Brain microvascular endothelial cell (primary cell): Measurements from ENCODE around the gene RSPH1.

ENCODE experiments used
- DNase-seq: peaks from one replicate; pipeline ENCODE4 v3.0.0-alpha.2; 2020
- H3K27ac ChIP-seq: fragments of 250-450 bp; sonication (Bioruptor Pico); 2 replicates; pipeline ENCODE4 v1.5.1; 2020; ENCODE audit warnings: mild to moderate bottlenecking, moderate library complexity
- H3K27me3 ChIP-seq: fragments of 250-450 bp; sonication (Bioruptor Pico); replicated peaks from 2 replicates; pipeline ENCODE4 v1.5.1; 2020; ENCODE audit warnings: mild to moderate bottlenecking
- H3K36me3 ChIP-seq: fragments of 250-450 bp; sonication (Bioruptor Pico); replicated peaks from 2 replicates; pipeline ENCODE4 v1.5.1; 2020; ENCODE audit warnings: mild to moderate bottlenecking
- H3K4me3 ChIP-seq: 2 replicates; pipeline ENCODE4 v1.5.1; 2011; ENCODE audit warnings: low read depth, mild to moderate bottlenecking, control low read depth, low read length, moderate library complexity
- in situ Hi-C: cut with HindIII; loops from 2 replicates; pipeline ENCODE4 v1.10.0; 2017; ENCODE audit warnings: low sequenced_read_pairs, low pct_ligation_motif_present
- TF ChIP-seq, protein P1 (sequence below): IDR thresholded peaks from 2 replicates; pipeline ENCODE4 v1.5.1; 2011; ENCODE audit warnings: low read depth, mild to moderate bottlenecking, moderate library complexity, low read length, control low read depth, inconsistent platforms; ENCODE audit errors: missing control alignments

Gene RSPH1

DNA sequence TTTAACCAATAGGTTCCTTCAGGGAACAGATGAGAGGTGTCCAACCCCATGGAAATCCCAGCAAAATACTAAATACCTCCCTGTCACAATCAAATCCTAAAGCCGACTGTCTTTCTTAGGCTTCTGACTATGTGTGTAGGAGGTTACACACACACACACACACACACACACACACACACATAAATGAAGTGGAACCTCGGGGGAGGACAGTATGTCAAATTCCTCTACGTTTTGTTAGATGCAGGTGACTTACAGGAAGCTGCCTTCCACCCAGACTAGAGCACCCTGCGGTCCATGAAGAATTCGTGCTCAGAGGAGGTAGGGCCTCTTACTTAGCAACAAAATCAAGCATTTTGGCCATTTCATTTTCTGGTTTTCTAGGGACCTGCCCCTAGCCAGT lies 16.4 kb downstream of the RSPH1 start:
- Histone ChIP-seq H3K4me3 (no peak overlapping the region), H3K27me3 (no peaks in the 10 kb centered on the region), H3K27ac (no peak overlapping the region), H3K36me3 (no peaks in the 10 kb centered on the region)
- no peak for DNase-seq
- in situ Hi-C loops = no loop called here
- TF ChIP-seq, protein P1, sequence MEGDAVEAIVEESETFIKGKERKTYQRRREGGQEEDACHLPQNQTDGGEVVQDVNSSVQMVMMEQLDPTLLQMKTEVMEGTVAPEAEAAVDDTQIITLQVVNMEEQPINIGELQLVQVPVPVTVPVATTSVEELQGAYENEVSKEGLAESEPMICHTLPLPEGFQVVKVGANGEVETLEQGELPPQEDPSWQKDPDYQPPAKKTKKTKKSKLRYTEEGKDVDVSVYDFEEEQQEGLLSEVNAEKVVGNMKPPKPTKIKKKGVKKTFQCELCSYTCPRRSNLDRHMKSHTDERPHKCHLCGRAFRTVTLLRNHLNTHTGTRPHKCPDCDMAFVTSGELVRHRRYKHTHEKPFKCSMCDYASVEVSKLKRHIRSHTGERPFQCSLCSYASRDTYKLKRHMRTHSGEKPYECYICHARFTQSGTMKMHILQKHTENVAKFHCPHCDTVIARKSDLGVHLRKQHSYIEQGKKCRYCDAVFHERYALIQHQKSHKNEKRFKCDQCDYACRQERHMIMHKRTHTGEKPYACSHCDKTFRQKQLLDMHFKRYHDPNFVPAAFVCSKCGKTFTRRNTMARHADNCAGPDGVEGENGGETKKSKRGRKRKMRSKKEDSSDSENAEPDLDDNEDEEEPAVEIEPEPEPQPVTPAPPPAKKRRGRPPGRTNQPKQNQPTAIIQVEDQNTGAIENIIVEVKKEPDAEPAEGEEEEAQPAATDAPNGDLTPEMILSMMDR = no peak

DNA sequence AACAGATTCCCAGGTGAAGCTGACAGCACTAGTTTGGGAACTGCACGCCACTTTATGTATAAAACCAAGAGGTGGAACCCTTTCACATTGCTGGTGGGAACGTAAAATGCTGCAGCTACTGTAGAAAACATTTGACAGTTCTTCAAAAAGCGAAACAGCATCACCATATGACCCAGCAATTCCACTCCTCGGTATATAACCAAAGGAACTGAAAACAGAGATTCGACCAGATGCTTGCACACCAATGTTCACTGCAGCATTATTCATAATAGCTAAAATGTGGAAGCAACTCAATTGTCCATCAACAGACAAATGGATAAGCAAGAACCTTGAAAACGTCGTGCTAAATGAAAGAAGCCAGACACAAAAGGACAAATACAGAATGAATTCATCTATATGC lies 17.5 kb downstream of the RSPH1 start:
- no peak overlapping the region for H3K27ac ChIP-seq
- TF ChIP-seq, protein P1 = no peak
- H3K4me3 ChIP-seq = no peak overlapping the region
- in situ Hi-C loops = no loop called here
- H3K27me3 ChIP-seq = no peaks in the 10 kb centered on the region
- no peak for DNase-seq
- no peaks in the 10 kb centered on the region for H3K36me3 ChIP-seq

DNA sequence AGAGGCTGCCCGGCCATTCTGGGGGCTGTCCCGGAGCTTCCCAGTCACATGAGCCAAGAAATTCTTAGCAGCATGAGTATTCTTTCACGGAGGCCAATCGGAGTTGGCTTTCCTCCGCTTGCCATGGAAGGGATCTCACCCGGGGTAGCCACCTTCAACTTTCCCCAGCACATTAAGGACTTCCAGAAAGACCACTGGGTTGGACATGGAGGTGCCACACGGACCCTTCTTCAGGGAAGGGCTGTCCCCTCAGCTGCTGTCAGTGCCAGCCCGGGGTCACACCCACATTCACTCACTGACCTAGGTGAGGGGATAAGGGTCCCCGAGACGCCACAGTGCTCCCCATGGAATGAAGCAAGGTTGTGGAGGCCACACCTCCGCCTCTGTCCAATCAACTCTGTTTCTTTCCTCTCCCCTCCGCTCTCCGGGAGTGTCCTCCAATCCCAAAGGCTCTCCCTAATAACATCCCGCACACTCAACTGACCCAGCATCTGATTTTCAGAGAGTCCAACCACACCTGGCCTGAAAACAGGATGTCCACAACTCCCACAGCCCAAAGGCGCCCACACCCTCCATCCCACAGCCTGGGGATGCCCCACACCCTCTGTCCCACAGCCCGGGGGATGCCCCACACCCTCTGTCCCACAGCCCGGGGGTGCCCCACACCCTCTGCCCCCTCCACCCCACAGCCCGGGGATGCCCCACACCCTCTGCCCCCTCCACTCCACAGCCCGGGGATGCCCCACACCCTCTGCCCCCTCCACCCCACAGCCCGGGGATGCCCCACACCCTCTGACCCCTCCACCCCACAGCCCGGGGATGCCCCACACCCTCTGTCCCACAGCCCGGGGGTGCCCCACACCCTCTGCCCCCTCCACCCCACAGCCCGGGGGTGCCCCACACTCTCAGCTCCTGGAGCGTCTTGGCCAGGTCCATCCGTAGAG lies 19.4 kb downstream of the RSPH1 start:
- Histone ChIP-seq H3K27me3 (no peaks in the 10 kb centered on the region), H3K4me3 (no peak overlapping the region), H3K36me3 (no peaks in the 10 kb centered on the region), H3K27ac (no peak overlapping the region)
- in situ Hi-C loops = no loop called here
- DNase-seq = no peak
- TF ChIP-seq, protein P1 = no peak

DNA sequence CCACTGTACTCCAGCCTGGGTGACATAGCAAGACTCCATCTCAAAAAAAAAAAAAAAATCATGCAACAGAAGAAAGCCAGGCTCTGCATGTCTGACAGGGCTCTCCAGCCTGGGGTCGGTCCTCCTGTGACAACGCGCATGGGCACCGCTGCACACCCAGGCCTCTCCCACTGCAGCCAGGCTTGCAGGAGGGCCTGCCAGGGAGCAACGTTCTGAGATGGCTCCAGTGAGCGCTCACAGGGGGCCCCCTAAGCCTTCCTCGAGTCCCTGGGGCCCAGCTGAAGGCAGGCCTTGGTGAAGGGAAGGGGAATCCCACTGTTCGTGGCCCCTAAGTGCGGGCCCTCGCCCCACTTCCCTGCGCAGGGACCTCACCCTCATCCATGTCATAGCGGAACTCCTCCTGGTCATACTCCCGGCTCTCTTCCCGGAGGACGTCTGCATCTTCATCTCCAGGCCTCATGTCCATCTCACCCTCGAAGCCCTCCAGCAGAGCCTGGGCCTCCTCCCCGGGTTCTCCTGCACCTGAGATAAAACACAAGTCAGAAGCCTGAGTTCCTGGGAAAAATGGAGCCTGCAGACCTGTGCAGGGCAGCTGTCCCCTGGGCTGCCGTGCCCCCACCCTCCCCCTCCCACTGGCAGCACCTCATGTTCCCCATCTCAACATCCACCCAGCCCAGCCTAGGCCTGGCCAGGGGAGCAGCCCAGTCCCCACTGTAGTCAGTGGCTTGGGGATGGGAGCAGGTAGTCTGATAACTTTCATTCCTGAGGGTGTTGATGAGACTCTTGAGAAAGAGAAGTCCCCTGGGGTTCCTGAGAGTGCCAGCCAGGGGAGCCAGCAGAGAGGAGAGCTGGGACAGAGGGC lies 20.3 kb downstream of the RSPH1 start:
- DNase-seq = no peak
- H3K4me3 ChIP-seq = no peak overlapping the region
- H3K27ac ChIP-seq = no peak overlapping the region
- H3K36me3 ChIP-seq = no peaks in the 10 kb centered on the region
- in situ Hi-C loops = no loop called here
- TF ChIP-seq, protein P1 = no peak
- H3K27me3 ChIP-seq = no peaks in the 10 kb centered on the region

DNA sequence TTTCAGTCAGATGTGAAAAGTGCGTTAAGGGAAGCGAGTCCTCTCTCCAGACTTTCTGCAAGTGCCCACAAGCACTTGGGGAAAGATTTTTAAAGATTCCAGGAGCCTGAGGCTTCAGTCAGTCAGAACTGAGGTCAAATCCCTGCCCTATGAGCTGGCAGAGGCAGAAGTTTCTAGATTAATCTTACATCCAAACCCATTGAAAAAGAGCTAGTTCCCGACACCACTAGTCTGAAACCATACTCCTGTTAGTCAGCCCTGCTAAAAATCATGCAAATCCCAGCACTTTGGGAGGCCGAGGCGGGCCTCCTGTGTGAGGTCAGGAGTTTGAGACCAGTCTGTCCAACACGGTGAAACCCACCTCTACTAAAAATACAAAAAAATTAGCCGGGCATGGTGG lies 21.0 kb downstream of the RSPH1 start:
- H3K27me3 ChIP-seq = no peaks in the 10 kb centered on the region
- no peak for DNase-seq
- H3K36me3 ChIP-seq = no peaks in the 10 kb centered on the region
- H3K4me3 ChIP-seq = no peak overlapping the region
- TF ChIP-seq, protein P1 = no peak
- in situ Hi-C loops = no loop called here
- no peak overlapping the region for H3K27ac ChIP-seq
